Activated CD4-positive, alpha-beta T cell treated with anti-CD3 and anti-CD28 coated beads for 36 hours (primary cell): ENCODE measurements around the gene VIL1. TPM values are rescaled to one million over a fixed set of nuclear protein-coding genes. Genes with fewer than 3 reads are reported as not detected.

Experiments used
- ATAC-seq: fragments of 200-7000 bp; cut with Tn5 transposase; one replicate; pipeline ENCODE4 v1.10.0; 2021; ENCODE audit warnings: mild to moderate bottlenecking, moderate library complexity
- CTCF ChIA-PET: fragments of 350-600 bp; sonication (Branson Sonifier 250); formaldehyde crosslinking; loops from one replicate; lab custom pipeline; 2021; ENCODE audit warnings: antibody characterized with exemption; lab: Charles Lee
- POLR2A ChIA-PET: fragments of 350-600 bp; sonication (Branson Sonifier 250); formaldehyde crosslinking; loops from one replicate; lab custom pipeline; 2021; ENCODE audit warnings: antibody characterized with exemption, inconsistent platforms; lab: Charles Lee
- DNase-seq: peaks from one replicate; pipeline ENCODE4 v3.0.0-alpha.2; 2020
- H3K27ac Mint-ChIP-seq: one replicate; pipeline ENCODE4 v1.8.0; 2021; ENCODE audit warnings: mixed read lengths
- H3K27me3 Mint-ChIP-seq: one replicate; pipeline ENCODE4 v1.8.0; 2021; ENCODE audit warnings: mixed read lengths
- H3K36me3 Mint-ChIP-seq: one replicate; pipeline ENCODE4 v1.8.0; 2021; ENCODE audit warnings: low read depth, mixed read lengths
- H3K4me1 Mint-ChIP-seq: one replicate; pipeline ENCODE4 v1.8.0; 2021; ENCODE audit warnings: mixed read lengths
- H3K4me3 Mint-ChIP-seq: one replicate; pipeline ENCODE4 v1.8.0; 2021; ENCODE audit warnings: mild to moderate bottlenecking, moderate library complexity, mixed read lengths
- H3K9me3 Mint-ChIP-seq: one replicate; pipeline ENCODE4 v1.8.0; 2021; ENCODE audit warnings: low read depth, mixed read lengths
- intact Hi-C, 2 experiments: fragments of 100-400 bp; cut with DNase I in 1 of 2; cut with micrococcal nuclease in 1 of 2; formaldehyde crosslinking; loops; one replicate each; pipeline versions ENCODE4 v1.14.2 to v1.15.1; 2022 to 2024; cut with DNase I, micrococcal nuclease
- total RNA-seq, 2 experiments: library from RNA; stranded (reverse); gene quantifications; one replicate each; pipeline ENCODE4 v1.2.3, GENCODE V29; 2021

VIL1 gene
- total RNA-seq, 2 experiments from 2014 or later = not detected

- POLR2A ChIA-PET = no interaction called here
- CTCF ChIA-PET = no interaction called here
- intact Hi-C loops = no loop called here
- H3K4me1 Mint-ChIP-seq = no peaks in the 10 kb centered on the region
- no peaks in the 10 kb centered on the region for H3K27me3 Mint-ChIP-seq
- H3K36me3 Mint-ChIP-seq = peaks cover 31% of the 10 kb centered on the region
- ATAC-seq (no peak), DNase-seq (no peak)
- no peaks in the 10 kb centered on the region for H3K9me3 Mint-ChIP-seq
- H3K4me3 Mint-ChIP-seq = no peak overlapping the region
- H3K27ac Mint-ChIP-seq = no peak overlapping the region
Measured at GRCh38 chr2:218446547-218446946, 27.6 kb downstream of the VIL1 start.

GRCh38 chr2:218447072-218447471, 28.1 kb downstream of the VIL1 start:
- POLR2A ChIA-PET = no interaction called here
- Mint-ChIP-seq H3K4me3 (no peak overlapping the region), H3K27ac (no peak overlapping the region), H3K27me3 (no peaks in the 10 kb centered on the region), H3K9me3 (no peaks in the 10 kb centered on the region), H3K36me3 (peaks cover 33% of the 10 kb centered on the region), H3K4me1 (no peaks in the 10 kb centered on the region)
- DNase-seq (no peak), ATAC-seq (no peak)
- intact Hi-C loops = no loop called here
- CTCF ChIA-PET = no interaction called here

- Mint-ChIP-seq H3K27me3 (no peaks in the 10 kb centered on the region), H3K4me1 (no peaks in the 10 kb centered on the region), H3K9me3 (no peaks in the 10 kb centered on the region), H3K4me3 (no peak overlapping the region), H3K27ac (no peak overlapping the region), H3K36me3 (peaks cover 43% of the 10 kb centered on the region)
- intact Hi-C loops = no loop called here
- ATAC-seq (no peak), DNase-seq (no peak)
- ChIA-PET POLR2A (no interaction called here), CTCF (no interaction called here)
Measured at GRCh38 chr2:218448934-218449333, 30.0 kb downstream of the VIL1 start.

DNA sequence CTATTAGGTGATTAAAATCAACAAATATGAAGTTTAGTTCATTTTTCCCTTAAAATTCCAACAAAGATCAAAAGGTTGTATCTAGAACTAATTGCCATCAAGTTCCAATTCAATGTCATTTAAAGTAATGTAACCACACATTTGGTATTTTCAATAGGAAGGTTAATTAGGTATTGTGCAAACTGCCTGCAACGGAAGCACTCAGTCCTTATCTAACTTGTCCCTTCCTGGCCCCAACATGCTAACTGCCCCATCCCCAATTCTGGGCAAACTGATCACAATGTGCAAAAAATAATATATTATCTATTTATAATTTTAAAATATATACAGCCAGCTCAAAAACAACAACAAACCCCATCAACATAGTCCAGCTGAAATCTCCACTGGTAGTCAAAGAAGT, 33.2 kb downstream of the VIL1 start:
- Mint-ChIP-seq H3K27me3 (no peaks in the 10 kb centered on the region), H3K4me1 (no peaks in the 10 kb centered on the region), H3K9me3 (peaks cover 6% of the 10 kb centered on the region), H3K36me3 (peaks cover 64% of the 10 kb centered on the region), H3K4me3 (no peak overlapping the region), H3K27ac (no peak overlapping the region)
- ChIA-PET CTCF (interaction anchor here (0.6 to 2.4 kb wide), 3 partner anchors 10 to 711 kb away, joined by 3 to 7 read pairs (median 3); no protein-coding TSS in a partner anchor), POLR2A (no interaction called here)
- DNase-seq = no peak
- intact Hi-C loops = no loop called here
- ATAC-seq = no peak

GRCh38 chr2:218456849-218457248, 37.9 kb downstream of the VIL1 start:
- Mint-ChIP-seq H3K9me3 (peaks cover 6% of the 10 kb centered on the region), H3K36me3 (peaks cover 55% of the 10 kb centered on the region), H3K27me3 (no peaks in the 10 kb centered on the region), H3K4me3 (no peak overlapping the region), H3K4me1 (no peaks in the 10 kb centered on the region), H3K27ac (no peak overlapping the region)
- ChIA-PET CTCF (interaction anchor here (0.7 to 1.1 kb wide), 2 partner anchors 60 to 573 kb away, joined by 3 read pairs; no protein-coding TSS in a partner anchor), POLR2A (interaction anchor here (0.7 kb wide), 1 partner anchor 151 kb away, joined by 3 read pairs; no protein-coding TSS in a partner anchor)
- ATAC-seq = no peak
- intact Hi-C loops = no loop called here
- DNase-seq = no peak

DNA sequence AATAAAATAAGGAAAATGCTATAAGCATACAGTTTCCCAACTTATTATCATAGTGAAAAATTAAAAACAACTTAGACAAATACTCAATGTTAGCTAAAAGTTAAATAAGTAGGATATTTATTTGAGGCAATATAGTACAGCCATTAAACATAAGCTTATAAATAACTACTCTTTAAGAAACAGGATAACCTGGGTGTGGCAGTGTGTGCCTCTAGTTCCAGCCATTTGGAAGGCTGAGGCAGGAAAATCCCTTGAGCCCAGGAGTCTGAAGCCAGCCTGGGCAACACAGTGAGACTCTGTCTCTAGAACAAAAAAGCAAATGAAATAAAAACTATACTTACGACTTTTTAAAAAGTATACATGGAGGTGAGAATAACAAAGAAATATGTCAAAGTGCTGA, 39.7 kb downstream of the VIL1 start:
- intact Hi-C loops = no loop called here
- H3K36me3 Mint-ChIP-seq = peaks cover 57% of the 10 kb centered on the region
- DNase-seq = no peak
- no peaks in the 10 kb centered on the region for H3K4me1 Mint-ChIP-seq
- H3K4me3 Mint-ChIP-seq = no peak overlapping the region
- H3K9me3 Mint-ChIP-seq = peaks cover 6% of the 10 kb centered on the region
- no peaks in the 10 kb centered on the region for H3K27me3 Mint-ChIP-seq
- H3K27ac Mint-ChIP-seq = no peak overlapping the region
- no peak for ATAC-seq
- POLR2A ChIA-PET = interaction anchor here (0.6 kb wide), 1 partner anchor 26 kb away, joined by 3 read pairs; no protein-coding TSS in a partner anchor
- CTCF ChIA-PET = interaction anchor here (0.6 kb wide), 1 partner anchor 198 kb away, joined by 3 read pairs; no protein-coding TSS in a partner anchor

- Mint-ChIP-seq H3K27ac (no peak overlapping the region), H3K36me3 (peaks cover 47% of the 10 kb centered on the region), H3K9me3 (no peaks in the 10 kb centered on the region), H3K4me3 (no peak overlapping the region), H3K27me3 (no peaks in the 10 kb centered on the region), H3K4me1 (no peaks in the 10 kb centered on the region)
- DNase-seq (no peak), ATAC-seq (no peak)
- CTCF ChIA-PET = interaction anchor here (0.6 to 1.8 kb wide), 8 partner anchors 8 to 175 kb away, joined by 3 to 7 read pairs (median 4); no protein-coding TSS in a partner anchor
- POLR2A ChIA-PET = no interaction called here
- intact Hi-C loops = loop anchor here (1.0 to 2.0 kb wide), 2 partner anchors 59 to 165 kb away; no protein-coding TSS in a partner anchor
Measured at GRCh38 chr2:218465987-218466633, 47.2 kb downstream of the VIL1 start.

- Mint-ChIP-seq H3K27me3 (no peaks in the 10 kb centered on the region), H3K36me3 (peaks cover 48% of the 10 kb centered on the region), H3K27ac (no peak overlapping the region), H3K4me1 (no peaks in the 10 kb centered on the region), H3K9me3 (no peaks in the 10 kb centered on the region), H3K4me3 (no peak overlapping the region)
- POLR2A ChIA-PET = no interaction called here
- no peak for DNase-seq
- CTCF ChIA-PET = no interaction called here
- ATAC-seq = no peak
- intact Hi-C loops = no loop called here
Measured at GRCh38 chr2:218470448-218470847, 51.5 kb downstream of the VIL1 start.

DNA sequence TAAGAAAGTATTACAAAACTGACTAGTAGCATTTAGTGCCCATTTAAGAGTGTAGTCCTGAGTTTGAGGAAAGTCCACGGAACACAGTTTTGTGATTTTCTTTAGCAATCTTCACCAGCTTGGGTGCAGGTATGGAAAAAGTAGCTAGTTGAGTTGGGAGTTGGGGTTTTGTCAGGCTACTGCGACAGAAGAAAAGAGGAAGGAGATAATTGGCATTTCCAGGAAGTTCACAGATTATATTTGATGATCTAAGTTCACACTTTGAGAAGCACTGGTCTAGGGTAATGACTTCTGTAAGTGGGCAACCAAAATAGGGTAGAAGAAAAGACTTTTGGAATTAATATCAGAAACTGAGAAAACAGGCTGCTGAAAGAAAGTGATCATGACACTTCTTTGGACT, 52.1 kb downstream of the VIL1 start:
- no peak for DNase-seq
- CTCF ChIA-PET = interaction anchor here (0.6 to 1.0 kb wide), 3 partner anchors 13 to 165 kb away, joined by 3 read pairs; no protein-coding TSS in a partner anchor
- Mint-ChIP-seq H3K9me3 (no peaks in the 10 kb centered on the region), H3K27ac (no peak overlapping the region), H3K4me1 (no peaks in the 10 kb centered on the region), H3K27me3 (no peaks in the 10 kb centered on the region), H3K4me3 (no peak overlapping the region), H3K36me3 (peaks cover 46% of the 10 kb centered on the region)
- POLR2A ChIA-PET = no interaction called here
- intact Hi-C loops = no loop called here
- ATAC-seq = no peak

DNA sequence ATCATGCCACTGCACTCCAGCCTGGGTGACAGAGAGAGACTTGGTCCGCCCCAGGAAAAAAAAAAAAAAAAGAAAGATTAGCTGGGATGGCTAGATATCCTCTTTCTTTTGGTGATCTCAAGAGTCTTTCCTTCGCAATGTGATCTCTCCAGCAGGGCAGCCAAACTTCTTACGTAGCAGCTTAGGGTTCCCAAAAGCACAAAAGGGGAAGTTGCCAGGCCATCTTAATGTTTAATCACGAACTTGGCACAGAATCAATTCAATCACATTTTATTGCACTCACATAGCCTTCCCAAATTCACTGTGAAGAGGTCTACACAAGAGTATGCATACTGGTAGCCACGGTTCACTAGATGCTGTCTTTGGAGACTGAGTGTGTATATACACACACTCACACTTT, 53.1 kb downstream of the VIL1 start:
- intact Hi-C loops = no loop called here
- ATAC-seq (no peak), DNase-seq (no peak)
- POLR2A ChIA-PET = no interaction called here
- no peaks in the 10 kb centered on the region for H3K27me3 Mint-ChIP-seq
- CTCF ChIA-PET = interaction anchor here (1.0 kb wide), 1 partner anchor 164 kb away, joined by 3 read pairs; no protein-coding TSS in a partner anchor
- peaks cover 48% of the 10 kb centered on the region for H3K36me3 Mint-ChIP-seq
- H3K27ac Mint-ChIP-seq = no peak overlapping the region
- no peaks in the 10 kb centered on the region for H3K9me3 Mint-ChIP-seq
- H3K4me1 Mint-ChIP-seq = no peaks in the 10 kb centered on the region
- H3K4me3 Mint-ChIP-seq = no peak overlapping the region

GRCh38 chr2:218472988-218473387, 54.1 kb downstream of the VIL1 start:
- intact Hi-C loops = no loop called here

DNA sequence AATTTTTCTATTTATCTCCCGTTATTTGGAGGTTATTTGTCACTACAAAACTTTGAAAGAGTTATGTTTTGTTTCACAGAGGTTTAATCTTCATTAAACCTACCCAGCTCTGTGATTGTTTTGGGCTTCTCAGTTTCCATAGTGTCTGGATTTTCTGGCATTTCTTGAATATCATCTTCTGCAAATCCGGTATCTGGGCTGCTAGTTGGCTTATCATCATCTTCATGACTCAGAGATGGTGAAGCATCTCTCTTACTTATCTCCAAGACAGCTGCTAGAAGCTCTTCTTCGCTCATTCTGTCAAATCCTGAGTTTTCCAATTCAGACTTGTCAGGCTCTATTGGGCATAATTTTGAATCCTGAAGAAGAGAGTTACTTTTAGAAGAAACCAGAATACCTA, 55.6 kb downstream of the VIL1 start:
- POLR2A ChIA-PET = no interaction called here

More at GRCh38 chr2:218472988-218473387, 54.1 kb downstream of the VIL1 start:
- Mint-ChIP-seq H3K27me3 (no peaks in the 10 kb centered on the region), H3K4me1 (no peaks in the 10 kb centered on the region), H3K4me3 (no peak overlapping the region), H3K36me3 (peaks cover 53% of the 10 kb centered on the region), H3K27ac (no peak overlapping the region), H3K9me3 (no peaks in the 10 kb centered on the region)
- CTCF ChIA-PET = no interaction called here
- DNase-seq (no peak), ATAC-seq (no peak)
- POLR2A ChIA-PET = interaction anchor here (0.6 kb wide), 1 partner anchor 177 kb away, joined by 3 read pairs; no protein-coding TSS in a partner anchor

More for the DNA sequence above, 55.6 kb downstream of the VIL1 start:
- Mint-ChIP-seq H3K9me3 (no peaks in the 10 kb centered on the region), H3K27me3 (no peaks in the 10 kb centered on the region), H3K36me3 (peaks cover 55% of the 10 kb centered on the region), H3K4me3 (no peak overlapping the region), H3K27ac (no peak overlapping the region), H3K4me1 (no peaks in the 10 kb centered on the region)
- no peak for ATAC-seq
- intact Hi-C loops = no loop called here
- CTCF ChIA-PET = interaction anchor here (0.9 to 1.0 kb wide), 2 partner anchors 9 to 13 kb away, joined by 4 read pairs; no protein-coding TSS in a partner anchor
- no peak for DNase-seq
